HEK293T (cell line): Measurements from ENCODE around the gene CYGB.

Experiments
- CTCF ChIA-PET: fragments of 350-600 bp; formaldehyde crosslinking; extraction: SDS; loops from one replicate; lab custom pipeline; 2021; ENCODE audit warnings: antibody characterized with exemption, inconsistent platforms; lab: Yijun Ruan, JAX
- POLR2A ChIA-PET: fragments of 350-600 bp; formaldehyde crosslinking; extraction: SDS; loops from one replicate; lab custom pipeline; 2020; ENCODE audit warnings: antibody characterized with exemption, inconsistent platforms; lab: Yijun Ruan, JAX
- DNase-seq: peaks from one replicate; pipeline ENCODE4 v3.0.0; 2012; ENCODE audit warnings: mixed read lengths; ENCODE audit errors: extremely low spot score
- ARNT ChIP-seq: fragments of 450-650 bp; IDR thresholded peaks from 2 replicates; pipeline ENCODE4 v1.6.1; 2017; ENCODE audit warnings: mild to moderate bottlenecking
- BHLHE40 ChIP-seq: fragments of 450-650 bp; IDR thresholded peaks from 2 replicates; pipeline ENCODE4 v1.6.1; 2016; ENCODE audit warnings: mild to moderate bottlenecking, moderate library complexity, borderline replicate concordance
- CTBP1 ChIP-seq: fragments of 450-650 bp; IDR thresholded peaks from 2 replicates; pipeline ENCODE4 v1.6.1; 2016; ENCODE audit warnings: borderline replicate concordance
- ELF4 ChIP-seq: fragments of 450-650 bp; IDR thresholded peaks from 2 replicates; pipeline ENCODE4 v1.6.1; 2017; ENCODE audit warnings: antibody characterized with exemption
- FOXA1 ChIP-seq: fragments of 450-650 bp; IDR thresholded peaks from 2 replicates; pipeline ENCODE4 v1.6.1; 2016; ENCODE audit warnings: mild to moderate bottlenecking
- FOXK2 ChIP-seq: fragments of 450-650 bp; IDR thresholded peaks from 2 replicates; pipeline ENCODE4 v1.6.1; 2016; ENCODE audit warnings: mild to moderate bottlenecking
- FOXM1 ChIP-seq: fragments of 450-650 bp; IDR thresholded peaks from 2 replicates; pipeline ENCODE4 v1.6.1; 2017; ENCODE audit warnings: mild to moderate bottlenecking, borderline replicate concordance
- HDGF ChIP-seq: fragments of 450-650 bp; IDR thresholded peaks from 2 replicates; pipeline ENCODE4 v1.6.1; 2017; ENCODE audit warnings: antibody characterized with exemption, borderline replicate concordance
- L3MBTL2 ChIP-seq: fragments of 450-650 bp; conservative IDR thresholded peaks from 2 replicates; pipeline ENCODE4 v1.6.1; 2016; ENCODE audit warnings: mild to moderate bottlenecking
- LEF1 ChIP-seq: fragments of 450-650 bp; IDR thresholded peaks from 2 replicates; pipeline ENCODE4 v1.6.1; 2017; ENCODE audit warnings: mild to moderate bottlenecking, borderline replicate concordance
- NFRKB ChIP-seq: fragments of 450-650 bp; IDR thresholded peaks from 2 replicates; pipeline ENCODE4 v1.6.1; 2016; ENCODE audit warnings: mild to moderate bottlenecking, moderate library complexity
- SP1 ChIP-seq: fragments of 450-650 bp; IDR thresholded peaks from 2 replicates; pipeline ENCODE4 v1.6.1; 2017
- SUZ12 ChIP-seq: fragments of 450-650 bp; IDR thresholded peaks from 2 replicates; pipeline ENCODE4 v1.6.1; 2016; ENCODE audit warnings: mild to moderate bottlenecking
- TARDBP ChIP-seq: fragments of 450-650 bp; IDR thresholded peaks from 2 replicates; pipeline ENCODE4 v1.6.1; 2016
- ZNF384 ChIP-seq: fragments of 450-650 bp; IDR thresholded peaks from 2 replicates; pipeline ENCODE4 v1.6.1; 2016

CYGB gene

GRCh38 chr17:76532072-76532651 is 5.3 kb downstream of the CYGB start:
- ChIA-PET POLR2A (interaction anchor here (1.4 kb wide), 1 partner anchor 25 kb away, joined by 6 read pairs; no protein-coding TSS in a partner anchor), CTCF (interaction anchor here (0.7 kb wide), 1 partner anchor 8 kb away, joined by 4 read pairs; no protein-coding TSS in a partner anchor)
- DNase-seq, result no peak
- no peak for TF ChIP-seq L3MBTL2
- no peak for TF ChIP-seq BHLHE40
- TF ChIP-seq SP1, result no peak
- TF ChIP-seq ELF4, result no peak
- TF ChIP-seq CTBP1, result no peak
- no peak for TF ChIP-seq FOXM1
- no peak for TF ChIP-seq LEF1
- no peak for TF ChIP-seq SUZ12

GRCh38 chr17:76531486-76532038 is 5.9 kb downstream of the CYGB start:
- POLR2A ChIA-PET, result no interaction called here
- CTCF ChIA-PET, result no interaction called here
- DNase-seq, result no peak
- no peak for TF ChIP-seq FOXA1
- TF ChIP-seq LEF1, result no peak
- TF ChIP-seq L3MBTL2, result no peak
- no peak for TF ChIP-seq CTBP1

GRCh38 chr17:76530811-76531485 is 6.6 kb downstream of the CYGB start:
- POLR2A ChIA-PET, result interaction anchor here (1.2 to 3.6 kb wide), 2 partner anchors 10 to 12 kb away, joined by 4 to 28 read pairs; partner anchors contain the start of gene PRCD
- no peak for TF ChIP-seq ZNF384
- TF ChIP-seq LEF1, result no peak
- TF ChIP-seq FOXA1, result no peak
- no peak for TF ChIP-seq ARNT
- no peak for TF ChIP-seq SP1
- TF ChIP-seq HDGF, result no peak
- TF ChIP-seq CTBP1, result no peak
- CTCF ChIA-PET, result interaction anchor here (4.0 kb wide), 1 partner anchor 9 kb away, joined by 15 read pairs; the partner anchor contains the start of gene PRCD
- no peak for DNase-seq

GRCh38 chr17:76530095-76530723 is 7.3 kb downstream of the CYGB start:
- TF ChIP-seq CTBP1, result no peak
- TF ChIP-seq ELF4, result no peak
- no peak for TF ChIP-seq ZNF384
- no peak for TF ChIP-seq L3MBTL2
- TF ChIP-seq FOXA1, result no peak
- TF ChIP-seq SUZ12, result no peak
- TF ChIP-seq FOXM1, result no peak
- TF ChIP-seq BHLHE40, result no peak
- TF ChIP-seq TARDBP, result no peak
- TF ChIP-seq FOXK2, result no peak
- TF ChIP-seq NFRKB, result no peak
- TF ChIP-seq HDGF, result no peak
- no peak for DNase-seq
- POLR2A ChIA-PET, result interaction anchor here (0.9 to 3.8 kb wide), 7 partner anchors 10 to 83 kb away, joined by 4 to 28 read pairs (median 5); partner anchors contain the start of gene PRCD
- CTCF ChIA-PET, result interaction anchor here (1.2 to 4.0 kb wide), 3 partner anchors 10 to 151 kb away, joined by 4 to 15 read pairs (median 5); partner anchors contain the start of gene PRCD

GRCh38 chr17:76529224-76530094 is 8.1 kb downstream of the CYGB start:
- no peak for DNase-seq

GRCh38 chr17:76528528-76529223 is 8.8 kb downstream of the CYGB start:
- POLR2A ChIA-PET, result interaction anchor here (1.0 to 3.8 kb wide), 7 partner anchors 12 to 143 kb away, joined by 3 to 28 read pairs (median 12); partner anchors contain the start of genes PRCD and UBE2O
- TF ChIP-seq FOXK2 (no peak), NFRKB (no peak)
- no peak for DNase-seq
- CTCF ChIA-PET, result interaction anchor here (0.6 to 4.0 kb wide), 7 partner anchors 9 to 138 kb away, joined by 3 to 15 read pairs (median 4); partner anchors contain the start of gene PRCD

More at GRCh38 chr17:76529224-76530094, 8.1 kb downstream of the CYGB start:
- ChIA-PET POLR2A (interaction anchor here (0.9 to 3.8 kb wide), 7 partner anchors 11 to 84 kb away, joined by 4 to 28 read pairs (median 5); partner anchors contain the start of gene PRCD), CTCF (interaction anchor here (1.0 to 4.0 kb wide), 5 partner anchors 10 to 152 kb away, joined by 3 to 15 read pairs (median 4); partner anchors contain the start of gene PRCD)
- TF ChIP-seq FOXA1, result no peak
- no peak for TF ChIP-seq ZNF384
- no peak for TF ChIP-seq SP1
- no peak for TF ChIP-seq SUZ12
- TF ChIP-seq NFRKB, result no peak
- no peak for TF ChIP-seq BHLHE40
- TF ChIP-seq TARDBP, result no peak
- no peak for TF ChIP-seq HDGF
- TF ChIP-seq L3MBTL2, result no peak
- TF ChIP-seq FOXM1, result no peak
- TF ChIP-seq CTBP1, result no peak
